ENCODE results near the gene TCEAL1. TPM values are rescaled to one million over a fixed set of nuclear protein-coding genes. Genes with fewer than 3 reads are reported as not detected.

TCEAL1 gene
- not detected for total RNA-seq (2021; ENCODE audit: unreplicated experiment)
- polyA plus RNA-seq (2012): not detected in 2 replicates
- Bru-seq, nascent RNA: not detected
- BruChase-seq, experiment 1, labeled RNA remaining after a 6-hour chase: percentile 11 among the genes with signal in this experiment
- BruChase-seq, experiment 2, labeled RNA remaining after a 2-hour chase: not detected
- long read RNA-seq: 0 reads

GRCh38 chrX:103628386-103629317 is at the start of gene TCEAL1:
Gene TCEAL1, plus strand, starts transcription at chrX:103628975. Its CDS starts 942 bp downstream, at chrX:103629917.
- CTCF ChIA-PET: no interaction called here

DNA sequence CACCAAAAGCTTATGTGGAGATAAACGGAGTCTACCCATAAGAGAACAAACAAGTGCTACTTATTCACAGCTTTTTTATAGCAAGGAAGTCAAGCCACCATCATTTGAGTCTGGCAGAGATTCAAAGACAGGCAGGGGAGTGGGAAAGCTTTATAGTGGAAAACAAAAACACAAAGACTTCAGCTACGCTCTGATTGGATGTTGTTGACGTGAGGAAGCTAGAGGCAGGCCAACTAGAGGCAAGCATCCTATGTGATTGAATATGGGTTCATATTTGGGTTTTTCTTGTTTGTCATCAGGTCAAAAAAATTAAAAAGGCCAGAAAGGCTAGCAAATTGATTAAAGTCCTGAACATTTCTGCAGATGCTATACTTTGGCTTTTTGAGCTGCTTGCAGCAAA is 44.2 kb upstream of the TCEAL1 start:
- ATAC-seq: peak; percentile 52; the same call in 1 of the 2 replicates
- intact Hi-C loops (cut with micrococcal nuclease): loop anchor here (10.0 kb wide), 1 partner anchor 90 kb away; no protein-coding TSS in a partner anchor
- peak overlapping the region; percentile 72 for H3K4me2 ChIP-seq (ENCODE audit: low read length)
- H3K4me3 ChIP-seq (replicated peaks in 1 of 2; ENCODE audit: low read depth in 1 of 2, low read length in 2 of 2): peak overlapping the region; percentile 68 to 69
- no peaks in the 10 kb centered on the region; a peak in 1 of 4 replicates for H3K36me3 ChIP-seq (ENCODE audit: control insufficient read depth in 1 of 2, insufficient read depth in 2 of 2, low read length in 2 of 2)
- no peak overlapping the region; the same call in 1 of the 2 replicates for H3K9ac ChIP-seq (ENCODE audit: low read length)
- no peaks in the 10 kb centered on the region for H3K9me3 ChIP-seq (ENCODE audit: control insufficient read depth in 1 of 2, insufficient read depth in 1 of 2, low read depth in 1 of 2, low read length in 2 of 2)
- H3K9me2 ChIP-seq (ENCODE audit: insufficient read depth): no peaks in the 10 kb centered on the region
- peaks cover 0 to 4% of the 10 kb centered on the region in 2 experiments; a peak in 1 of 4 replicates for H3K4me1 ChIP-seq (ENCODE audit: control insufficient read depth in 1 of 2, insufficient read depth in 2 of 2, low read length in 2 of 2)
- RAD21 ChIA-PET (ENCODE audit: low non-redundant PET in 1 of 2, low total read pairs in 2 of 2, uncharacterized antibody in 2 of 2, unreplicated experiment in 2 of 2): no interaction called here
- H3K79me2 ChIP-seq (ENCODE audit: insufficient read depth, low read length): no peaks in the 10 kb centered on the region
- no TSS peak for BruUV-seq (replicated peaks)
- no peak overlapping the region for H3K27ac ChIP-seq (ENCODE audit: low read depth, low read length)
- CTCF ChIA-PET: no interaction called here
- POLR2A ChIA-PET: no interaction called here
- DNase-seq (ENCODE audit: low read depth, low spot score): no peak
- no peaks in the 10 kb centered on the region for H3K27me3 ChIP-seq (ENCODE audit: insufficient read depth, low read length)
- TF ChIP-seq POLR2AphosphoS5 (IDR thresholded peaks at IDR 0.05; ENCODE audit: low read depth, low read length): no peak
- TF ChIP-seq CBX3 (IDR thresholded peaks at IDR 0.05; ENCODE audit: low read depth): no peak
- no peak for TF ChIP-seq EZH2phosphoT487 (IDR thresholded peaks at IDR 0.05; ENCODE audit: borderline replicate concordance)
- no peak for TF ChIP-seq SRF (IDR thresholded peaks at IDR 0.05; ENCODE audit: low read depth)
- no peak for TF ChIP-seq ZNF274 (IDR thresholded peaks at IDR 0.05; ENCODE audit: low read depth, low read length)
- TF ChIP-seq ATF3 (IDR thresholded peaks at IDR 0.05): no peak
- no peak for TF ChIP-seq JUND (IDR thresholded peaks at IDR 0.05)
- no peak for TF ChIP-seq SP1 (IDR thresholded peaks at IDR 0.05; ENCODE audit: low read depth)
- no peak for TF ChIP-seq EGR1 (IDR thresholded peaks at IDR 0.05; ENCODE audit: low read depth)
- no peak for TF ChIP-seq FOSL1 (IDR thresholded peaks at IDR 0.05; ENCODE audit: low read depth)
- no peak for TF ChIP-seq TCF7L2 (IDR thresholded peaks at IDR 0.05; ENCODE audit: borderline replicate concordance, extremely low read depth, insufficient read depth, insufficient read length)
- TF ChIP-seq EZH2 (IDR thresholded peaks at IDR 0.05): no peak
- TF ChIP-seq POLR2A (IDR thresholded peaks at IDR 0.05; ENCODE audit: borderline replicate concordance, extremely low read depth, insufficient read depth, insufficient read length): no peak
- no peak for TF ChIP-seq CEBPB (IDR thresholded peaks at IDR 0.05; ENCODE audit: low read depth)
- no peak for TF ChIP-seq RAD21 (IDR thresholded peaks at IDR 0.05; ENCODE audit: low read depth)
- peak overlapping the region; percentile 94 for H2AFZ ChIP-seq (ENCODE audit: low read depth, low read length, poor library complexity, severe bottlenecking)
- H4K20me1 ChIP-seq (ENCODE audit: insufficient read depth): no peaks in the 10 kb centered on the region

More at GRCh38 chrX:103628386-103629317, at the start of gene TCEAL1:
- H3K4me1 ChIP-seq (ENCODE audit: control insufficient read depth in 1 of 2, insufficient read depth in 2 of 2, low read length in 2 of 2): no peaks in the 10 kb centered on the region
- H3K27me3 ChIP-seq (ENCODE audit: insufficient read depth, low read length): no peaks in the 10 kb centered on the region
- H3K79me2 ChIP-seq (ENCODE audit: insufficient read depth, low read length): no peaks in the 10 kb centered on the region
- no peaks in the 10 kb centered on the region for H3K9me2 ChIP-seq (ENCODE audit: insufficient read depth)
- no peak within 1 kb of the TSS for H3K4me3 ChIP-seq (replicated peaks in 1 of 2; ENCODE audit: low read depth in 1 of 2, low read length in 2 of 2)
- no peak within 1 kb of the TSS for H3K4me2 ChIP-seq (ENCODE audit: low read length)
- H3K27ac ChIP-seq (ENCODE audit: low read depth, low read length): no peak within 1 kb of the TSS
- ChIA-PET POLR2A (no interaction called here), RAD21 (ENCODE audit: low non-redundant PET in 1 of 2, low total read pairs in 2 of 2, uncharacterized antibody in 2 of 2, unreplicated experiment in 2 of 2) (no interaction called here)
- no peaks in the 10 kb centered on the region for H3K9me3 ChIP-seq (ENCODE audit: control insufficient read depth in 1 of 2, insufficient read depth in 1 of 2, low read depth in 1 of 2, low read length in 2 of 2)
- no TSS peak for BruUV-seq (replicated peaks)
- intact Hi-C loops (cut with micrococcal nuclease): no loop called here
- H2AFZ ChIP-seq (ENCODE audit: low read depth, low read length, poor library complexity, severe bottlenecking): no peak within 1 kb of the TSS
- DNase-seq (ENCODE audit: low read depth, low spot score): no peak
- H3K36me3 ChIP-seq (ENCODE audit: control insufficient read depth in 1 of 2, insufficient read depth in 2 of 2, low read length in 2 of 2): no peaks in the 10 kb centered on the region
- no peak for ATAC-seq
- no peaks in the 10 kb centered on the region for H4K20me1 ChIP-seq (ENCODE audit: insufficient read depth)
- TF ChIP-seq POLR2A (IDR thresholded peaks at IDR 0.05; ENCODE audit: borderline replicate concordance, extremely low read depth, insufficient read depth, insufficient read length) (no peak), SIN3A (IDR thresholded peaks at IDR 0.05; ENCODE audit: low read depth) (no peak), YY1 (IDR thresholded peaks at IDR 0.05; ENCODE audit: extremely low read depth, insufficient replicate concordance, low read depth, low read length) (no peak), JUND (IDR thresholded peaks at IDR 0.05) (no peak)
- H3K9ac ChIP-seq (ENCODE audit: low read length): no peak within 1 kb of the TSS
